Heart right ventricle (tissue), 16 donors: ENCODE results near the gene ALDH1A1. TPM values are rescaled to one million over a fixed set of nuclear protein-coding genes. Genes with fewer than 3 reads are reported as not detected.

ENCODE experiments used
- ATAC-seq, 8 donors: fragments of 200-7000 bp; cut with Tn5 transposase; one replicate each; pipeline ENCODE4 v1.9.1; 2020; ENCODE audit warnings: mild to moderate bottlenecking in 8 of 8, moderate library complexity in 8 of 8, moderate number of reproducible peaks in 1 of 8
- DNase-seq, 2 donors: peaks; one replicate each; pipeline ENCODE4 v3.0.0-alpha.2; 2020
- H3K27ac ChIP-seq, 10 donors: fragments of 200-600 bp; sonication (generic) in 2 of 10; one replicate each; pipeline versions ENCODE4 v1.5.0 to v1.8.0; 2020 to 2022; ENCODE audit warnings: mild to moderate bottlenecking in 3 of 10
- H3K27me3 ChIP-seq, 7 donors: fragments of 200-600 bp; one replicate each; pipeline ENCODE4 v1.8.0; 2021 to 2022; ENCODE audit warnings: mild to moderate bottlenecking in 2 of 7
- H3K36me3 ChIP-seq, 9 donors: fragments of 200-600 bp; sonication (generic) in 1 of 9; one replicate each; pipeline versions ENCODE4 v1.5.0 to v1.8.0; 2020 to 2022; ENCODE audit warnings: mild to moderate bottlenecking in 2 of 9
- H3K4me1 ChIP-seq, 9 donors: fragments of 200-600 bp; sonication (generic) in 1 of 9; one replicate each; pipeline versions ENCODE4 v1.5.0 to v1.8.0; 2020 to 2022; ENCODE audit warnings: mild to moderate bottlenecking in 4 of 9
- H3K4me3 ChIP-seq, 10 donors: fragments of 200-600 bp; sonication (generic) in 2 of 10; one replicate each; pipeline versions ENCODE4 v1.5.0 to v1.8.0; 2020 to 2022; ENCODE audit warnings: mild to moderate bottlenecking in 7 of 10, moderate library complexity in 2 of 10
- H3K9me3 ChIP-seq, 11 donors: fragments of 200-600 bp in 10 of 11; sonication (generic) in 2 of 11; one replicate each; pipeline versions ENCODE4 v1.5.0 to v1.8.0; 2013 to 2022; ENCODE audit warnings: mild to moderate bottlenecking in 2 of 11, control low read depth in 1 of 11, moderate library complexity in 1 of 11
- CTCF ChIP-seq, 9 donors: fragments of 200-600 bp; sonication (generic) in 2 of 9; IDR thresholded peaks; one replicate each; pipeline versions ENCODE4 v1.5.0 to v1.8.0; 2021 to 2022; ENCODE audit warnings: antibody characterized with exemption in 9 of 9, mild to moderate bottlenecking in 5 of 9, moderate library complexity in 1 of 9
- WGBS, 2 donors: extraction: QIAGEN DNeasy Blood & Tissue Kit; methylation state at CpG; one replicate each; pipeline ENCODE4 v1.1.7; 2013; ENCODE audit warnings: inconsistent platforms in 1 of 2; 5-methylcytosine and 5-hydroxymethylcytosine counted together
- intact Hi-C, 10 donors: fragments of 100-400 bp; cut with DNase I; formaldehyde crosslinking; loops; one replicate each; pipeline versions ENCODE4 v1.11.1 to v1.14.2; 2022
- polyA plus RNA-seq, 2 donors: library from polyadenylated mRNA; stranded (reverse); fragments of 200-250 nt; gene quantifications; one replicate each; pipeline ENCODE4 v1.2.3, GENCODE V29; 2013
- total RNA-seq, 10 donors: library from RNA; stranded (reverse); fragmentation: NEBNext Ultra II Directional in 3 of 10; extraction: Animal tissue kit (Norgen Biotek cat#: 25700) in 3 of 10; gene quantifications; one replicate each; pipeline versions ENCODE4 v1.2.1 to v1.2.4, GENCODE V29; 2021 to 2023
- donor health status: Arrhythmogenic right ventricular cardiomyopathy.
- donor health status: ischemic (EF 13 %, LVEDD 7.1; RV severe dilation, severe dysfunction).
- donor health status: healthy with polysubstance abuse.
- donor health status: DM: no; HTN: yes; CAD: no.
- donor health status: DM: no; HTN: no; CAD: no.
- donor health status: ischemic (EF 25% LVEDD 6.9; RV normal size, moderate dysfunction).
- donor health status: ischemic (EF 25% LVEDD 5.7; RV mildly dilated, moderate dysfunction).
- donor health status: healthy.
- donor health status: DM: yes; HTN: yes; CAD: no.
- donor health status: Ischemic cardiomyopathy.
- donor health status: ischemic (EF 35%, LVEDD 5.7; RV mildly dilated, moderate dysfunction).
- donor health status: nonischemic (EF 11% LVEDD 7.7; RV severe dilation, severe dysfunction).
- donor health status: DM: yes; HTN: yes; CAD: no.
- donor health status: PGD.
- donor health status: ischemic (EF 29% LVEDD 5.4; RV normal size, mild dysfunction).
- donor health status: nonischemic (EF 23%, LVEDD 6.1; RV moderate dilation, normal function).

ALDH1A1 gene
- total and polyA plus RNA-seq, 12 donors: 4.3 to 32.8 (median 11.1) TPM

- DNase-seq (no peak), ATAC-seq (no peak)
- H3K27me3 ChIP-seq: no peaks in the 10 kb centered on the region
- no peak for TF ChIP-seq CTCF (IDR thresholded peaks at IDR 0.05)
- no peak overlapping the region for H3K4me3 ChIP-seq
- no peaks in the 10 kb centered on the region for H3K36me3 ChIP-seq
- intact Hi-C loops: no loop called here
- H3K27ac ChIP-seq: no peak overlapping the region
- H3K4me1 ChIP-seq: no peaks in the 10 kb centered on the region
- H3K9me3 ChIP-seq: no peaks in the 10 kb centered on the region
Measured at GRCh38 chr9:72931897-72932296, 21.0 kb downstream of the ALDH1A1 start.

GRCh38 chr9:72931437-72931836, 21.4 kb downstream of the ALDH1A1 start:
- intact Hi-C loops: no loop called here
- Histone ChIP-seq H3K9me3 (no peaks in the 10 kb centered on the region), H3K27ac (no peak overlapping the region), H3K4me3 (no peak overlapping the region), H3K27me3 (no peaks in the 10 kb centered on the region), H3K36me3 (no peaks in the 10 kb centered on the region), H3K4me1 (no peaks in the 10 kb centered on the region)
- no peak for TF ChIP-seq CTCF (IDR thresholded peaks at IDR 0.05)
- 72 to 83% methylated on average over 1 of the region's 1 CpG for WGBS, 2 donors
- ATAC-seq (no peak), DNase-seq (no peak)

GRCh38 chr9:72930828-72931227, 22.0 kb downstream of the ALDH1A1 start:
- ATAC-seq (no peak), DNase-seq (no peak)
- peaks cover 0 to 2% (median 0%) of the 10 kb centered on the region in 9 donors for H3K4me1 ChIP-seq
- WGBS, 2 donors: 83% methylated on average over 10 of the region's 10 CpGs
- no peaks in the 10 kb centered on the region for H3K27me3 ChIP-seq
- H3K36me3 ChIP-seq: no peaks in the 10 kb centered on the region
- H3K4me3 ChIP-seq: no peak overlapping the region
- TF ChIP-seq CTCF (IDR thresholded peaks at IDR 0.05): no peak
- intact Hi-C loops: no loop called here
- no peaks in the 10 kb centered on the region for H3K9me3 ChIP-seq
- H3K27ac ChIP-seq: no peak overlapping the region

GRCh38 chr9:72929542-72929941, 23.3 kb downstream of the ALDH1A1 start:
- Histone ChIP-seq H3K27ac (no peak overlapping the region), H3K36me3 (no peaks in the 10 kb centered on the region), H3K4me1 (peaks cover 0 to 15% (median 0%) of the 10 kb centered on the region in 9 donors), H3K4me3 (no peak overlapping the region), H3K27me3 (no peaks in the 10 kb centered on the region), H3K9me3 (no peaks in the 10 kb centered on the region)
- WGBS, 2 donors: 78 to 87% methylated on average over 1 of the region's 1 CpG
- intact Hi-C loops: no loop called here
- DNase-seq (no peak), ATAC-seq (no peak)
- TF ChIP-seq CTCF (IDR thresholded peaks at IDR 0.05): no peak
